ENCODE data around the gene HERPUD1. TPM values are rescaled to one million over a fixed set of nuclear protein-coding genes. Genes with fewer than 3 reads are reported as not detected.

The HERPUD1 gene
- total and polyA plus RNA-seq, 9 of the 15 experiments (the other 6 are each of a cell fraction or from before 2014, with no cell fraction given): 14.2 to 60.7 (median 37.4) TPM

- TF ChIP-seq, protein P1, sequence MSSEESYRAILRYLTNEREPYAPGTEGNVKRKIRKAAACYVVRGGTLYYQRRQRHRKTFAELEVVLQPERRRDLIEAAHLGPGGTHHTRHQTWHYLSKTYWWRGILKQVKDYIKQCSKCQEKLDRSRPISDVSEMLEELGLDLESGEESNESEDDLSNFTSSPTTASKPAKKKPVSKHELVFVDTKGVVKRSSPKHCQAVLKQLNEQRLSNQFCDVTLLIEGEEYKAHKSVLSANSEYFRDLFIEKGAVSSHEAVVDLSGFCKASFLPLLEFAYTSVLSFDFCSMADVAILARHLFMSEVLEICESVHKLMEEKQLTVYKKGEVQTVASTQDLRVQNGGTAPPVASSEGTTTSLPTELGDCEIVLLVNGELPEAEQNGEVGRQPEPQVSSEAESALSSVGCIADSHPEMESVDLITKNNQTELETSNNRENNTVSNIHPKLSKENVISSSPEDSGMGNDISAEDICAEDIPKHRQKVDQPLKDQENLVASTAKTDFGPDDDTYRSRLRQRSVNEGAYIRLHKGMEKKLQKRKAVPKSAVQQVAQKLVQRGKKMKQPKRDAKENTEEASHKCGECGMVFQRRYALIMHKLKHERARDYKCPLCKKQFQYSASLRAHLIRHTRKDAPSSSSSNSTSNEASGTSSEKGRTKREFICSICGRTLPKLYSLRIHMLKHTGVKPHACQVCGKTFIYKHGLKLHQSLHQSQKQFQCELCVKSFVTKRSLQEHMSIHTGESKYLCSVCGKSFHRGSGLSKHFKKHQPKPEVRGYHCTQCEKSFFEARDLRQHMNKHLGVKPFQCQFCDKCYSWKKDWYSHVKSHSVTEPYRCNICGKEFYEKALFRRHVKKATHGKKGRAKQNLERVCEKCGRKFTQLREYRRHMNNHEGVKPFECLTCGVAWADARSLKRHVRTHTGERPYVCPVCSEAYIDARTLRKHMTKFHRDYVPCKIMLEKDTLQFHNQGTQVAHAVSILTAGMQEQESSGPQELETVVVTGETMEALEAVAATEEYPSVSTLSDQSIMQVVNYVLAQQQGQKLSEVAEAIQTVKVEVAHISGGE (CRISPR knock-in tag; IDR thresholded peaks at IDR 0.05): 0 out of 6 replicates have a peak, but pooled peaks of 1 of the 3 experiments have one; percentile 60
- no peak for TF ChIP-seq CHD2 (IDR thresholded peaks at IDR 0.05; ENCODE audit: low read depth, low read length)
- TF ChIP-seq RNF2 (IDR thresholded peaks at IDR 0.05): no peak
- no peak for TF ChIP-seq ARHGAP35 (IDR thresholded peaks at IDR 0.05; ENCODE audit: partially characterized antibody)
- TF ChIP-seq, protein P2, sequence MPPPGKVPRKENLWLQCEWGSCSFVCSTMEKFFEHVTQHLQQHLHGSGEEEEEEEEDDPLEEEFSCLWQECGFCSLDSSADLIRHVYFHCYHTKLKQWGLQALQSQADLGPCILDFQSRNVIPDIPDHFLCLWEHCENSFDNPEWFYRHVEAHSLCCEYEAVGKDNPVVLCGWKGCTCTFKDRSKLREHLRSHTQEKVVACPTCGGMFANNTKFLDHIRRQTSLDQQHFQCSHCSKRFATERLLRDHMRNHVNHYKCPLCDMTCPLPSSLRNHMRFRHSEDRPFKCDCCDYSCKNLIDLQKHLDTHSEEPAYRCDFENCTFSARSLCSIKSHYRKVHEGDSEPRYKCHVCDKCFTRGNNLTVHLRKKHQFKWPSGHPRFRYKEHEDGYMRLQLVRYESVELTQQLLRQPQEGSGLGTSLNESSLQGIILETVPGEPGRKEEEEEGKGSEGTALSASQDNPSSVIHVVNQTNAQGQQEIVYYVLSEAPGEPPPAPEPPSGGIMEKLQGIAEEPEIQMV (tag; conservative IDR thresholded peaks at IDR 0.05; ENCODE audit: low read depth): 0 out of 2 replicates have a peak, but pooled peaks have one; percentile 31
- no peak for TF ChIP-seq IRF9 (tag; IDR thresholded peaks at IDR 0.05)
- TF ChIP-seq ZNF717 (CRISPR knock-in tag; IDR thresholded peaks at IDR 0.05): no peak
- TF ChIP-seq NCOA2 (IDR thresholded peaks at IDR 0.05; ENCODE audit: partially characterized antibody in 2 of 2): no peak
- no peak for TF ChIP-seq FOXJ2 (tag; IDR thresholded peaks at IDR 0.05)
- no peak for TF ChIP-seq ZKSCAN3 (CRISPR knock-in tag; IDR thresholded peaks at IDR 0.05)
- TF ChIP-seq POLR2A (conservative IDR thresholded peaks at IDR 0.05): no peak
- TF ChIP-seq HEY1 (CRISPR knock-in tag; IDR thresholded peaks at IDR 0.05; ENCODE audit: borderline replicate concordance): peak; percentile 78; the same call in 1 of the 2 replicates
- no peak for TF ChIP-seq CREB3L1 (IDR thresholded peaks at IDR 0.05; ENCODE audit: borderline replicate concordance, low read depth)
- no peak for TF ChIP-seq PRPF4 (IDR thresholded peaks at IDR 0.05; ENCODE audit: insufficient read depth, low read depth, low read length, poor library complexity, severe bottlenecking)
- TF ChIP-seq HBP1 (CRISPR knock-in tag; IDR thresholded peaks at IDR 0.05): 0 out of 2 replicates have a peak, but pooled peaks have one; percentile 30
- no peak for TF ChIP-seq FOXM1 (IDR thresholded peaks at IDR 0.05; ENCODE audit: low read depth)
- TF ChIP-seq FOXM1 (CRISPR knock-in tag; IDR thresholded peaks at IDR 0.05; ENCODE audit: low read depth): no peak
These were observed 561 bp upstream of the HERPUD1 start (continued) for GRCh38 chr16:56931271-56931891.
